Measurements from ENCODE around the gene ZWILCH. TPM values are rescaled to one million over a fixed set of nuclear protein-coding genes. Genes with fewer than 3 reads are reported as not detected.

Gene ZWILCH
- total and polyA plus RNA-seq, 9 of the 15 experiments (the other 6 are each of a cell fraction or from before 2014, with no cell fraction given), result 32.8 to 94.2 (median 52.1) TPM

- peak; percentile 45; the same call in 2 of the 3 replicates for ATAC-seq
- H3K4me1 ChIP-seq (replicated peaks in 1 of 2; ENCODE audit: control insufficient read depth in 2 of 2, insufficient read depth in 2 of 2, low read length in 2 of 2), result peaks cover 4 to 8% of the 10 kb centered on the region in 2 experiments; a peak in 3 of 5 replicates
- BruUV-seq (replicated peaks), result no TSS peak
- no peaks in the 10 kb centered on the region for H3K27me3 ChIP-seq (ENCODE audit: control insufficient read depth in 2 of 2, insufficient read depth in 2 of 2, low read length in 2 of 2)
- intact Hi-C loops (cut with micrococcal nuclease), result loop anchor here (10.0 kb wide), 1 partner anchor 363 kb away; no protein-coding TSS in a partner anchor
- ChIA-PET CTCF (ENCODE audit: low intra/inter-chr PET ratio) (no interaction called here), POLR2A (interaction anchor here (1.0 to 2.4 kb wide), 6 partner anchors 9 to 106 kb away, joined by 3 to 14 read pairs (median 6); partner anchors contain the start of genes RPL4 and ZWILCH)
- H3K36me3 ChIP-seq (ENCODE audit: control insufficient read depth, insufficient read depth, low read length), result peaks cover 91% of the 10 kb centered on the region
- no peaks in the 10 kb centered on the region for H3K9me1 ChIP-seq (ENCODE audit: control insufficient read depth, insufficient read depth, low read length)
- peaks cover 29% of the 10 kb centered on the region for H3K79me2 ChIP-seq (ENCODE audit: control insufficient read depth, insufficient read depth, low read length)
- DNase-seq (ENCODE audit: extremely low read depth in 1 of 4, low spot score in 3 of 4), result peak in 1 of 4 experiments; percentile 27
- H3K9ac ChIP-seq (ENCODE audit: insufficient read depth in 1 of 2, low read depth in 2 of 2, low read length in 2 of 2), result no peak overlapping the region
- H3K9me3 ChIP-seq (replicated peaks; ENCODE audit: control insufficient read depth, insufficient read depth, low read depth, low read length), result no peaks in the 10 kb centered on the region
- in situ Hi-C loops (cut with MboI), result no loop called here
- 64% methylated on average over 3 of the region's 3 CpGs for WGBS (ENCODE audit: insufficient coverage, low coverage, missing lambda C conversion rate)
- no peak for FAIRE-seq
- TF ChIP-seq GATAD2B (IDR thresholded peaks at IDR 0.05; ENCODE audit: borderline replicate concordance) (no peak), POLR2AphosphoS5 (IDR thresholded peaks at IDR 0.05; ENCODE audit: control insufficient read depth, insufficient read depth, low read depth, low read length) (0 out of 2 replicates have a peak, but pooled peaks have one; percentile 2), SMARCA5 (IDR thresholded peaks at IDR 0.05) (no peak), CEBPZ (IDR thresholded peaks at IDR 0.05; ENCODE audit: borderline replicate concordance, low read depth, low read length) (no peak), ESRRA (IDR thresholded peaks at IDR 0.05; ENCODE audit: borderline replicate concordance, low read depth) (no peak), ZFP1 (CRISPR knock-in tag; IDR thresholded peaks at IDR 0.05) (no peak), POLR2A (conservative IDR thresholded peaks at IDR 0.05) (0 out of 2 replicates have a peak, but pooled peaks have one; percentile 51), ZNF518B (CRISPR knock-in tag; IDR thresholded peaks at IDR 0.05) (no peak), CREB1 (IDR thresholded peaks at IDR 0.05) (0 out of 2 replicates have a peak, but pooled peaks have one; percentile 15), CREB1 (CRISPR knock-in tag; IDR thresholded peaks at IDR 0.05) (no peak)
- no peaks in the 10 kb centered on the region for H4K20me1 ChIP-seq (replicated peaks; ENCODE audit: control insufficient read depth, insufficient read depth, low read length)
- no peak overlapping the region for H2AFZ ChIP-seq (ENCODE audit: low read depth, low read length)
- no peak overlapping the region for H3K4me3 ChIP-seq
- no peak overlapping the region for H3K4me2 ChIP-seq (ENCODE audit: insufficient read depth, low read length)
- 0 out of 3 replicates have a peak overlapping the region, but pooled peaks have one; percentile 1 for H3K27ac ChIP-seq (ENCODE audit: extremely low read depth, low read depth, low read length)
Measured at GRCh38 chr15:66491846-66492245, 13.3 kb upstream of the ZWILCH start.
